K562 (cell line): ENCODE measurements around the gene DLAT. TPM values are rescaled to one million over a fixed set of nuclear protein-coding genes. Genes with fewer than 3 reads are reported as not detected.

Experiments
- CCNT2 ChIP-seq: IDR thresholded peaks from 2 replicates; pipeline ENCODE4 v1.6.1; 2011; ENCODE audit warnings: borderline replicate concordance, low read depth, mild to moderate bottlenecking, moderate library complexity, mixed read lengths, low read length; ENCODE audit not compliant: insufficient read length; ENCODE audit errors: extremely low read depth
- CTBP1 ChIP-seq: fragments of 450-650 bp; IDR thresholded peaks from 2 replicates; pipeline ENCODE4 v1.6.1; 2016; ENCODE audit warnings: borderline replicate concordance
- DPF2 ChIP-seq: fragments of 450-650 bp; IDR thresholded peaks from 2 replicates; pipeline ENCODE4 v1.6.1; 2016
- ELF1 ChIP-seq: fragments of 200-800 bp; sonication (Bioruptor generic); IDR thresholded peaks from 2 replicates; pipeline ENCODE4 v1.6.1; 2016; ENCODE audit warnings: missing genetic modification characterization, missing compliant biosample characterization
- FOXA3 ChIP-seq, 2 experiments: fragments of 450-650 bp in 1 of 2; sonication (generic) in 1 of 2; formaldehyde crosslinking; IDR thresholded peaks in 1 of 2; conservative IDR thresholded peaks in 1 of 2; 2 replicates each; pipeline versions ENCODE4 v1.4.0 to v1.8.0; 2020 to 2022; ENCODE audit warnings: mild to moderate bottlenecking in 2 of 2, missing genetic modification reagents in 1 of 2
- JUNB ChIP-seq: fragments of 450-650 bp; formaldehyde crosslinking; conservative IDR thresholded peaks from 2 replicates; pipeline ENCODE4 v1.4.0; 2020; ENCODE audit warnings: mild to moderate bottlenecking
- NFE2L1 ChIP-seq: fragments of 450-650 bp; IDR thresholded peaks from 2 replicates; pipeline ENCODE4 v1.6.1; 2016; ENCODE audit warnings: missing genetic modification characterization, low read depth, mild to moderate bottlenecking, missing compliant biosample characterization, moderate library complexity, borderline replicate concordance
- RBM15 ChIP-seq: fragments of 200-400 bp; formaldehyde crosslinking; IDR thresholded peaks from 2 replicates; pipeline ENCODE4 v1.6.1; 2018; ENCODE audit warnings: mild to moderate bottlenecking, low read length, moderate library complexity; ENCODE audit not compliant: insufficient read depth
- SMARCB1 ChIP-seq: IDR thresholded peaks from 2 replicates; pipeline ENCODE4 v1.6.1; 2011; ENCODE audit warnings: improper control_type of control experiment, low read depth; ENCODE audit not compliant: insufficient read length
- SOX6 ChIP-seq: fragments of 450-650 bp; IDR thresholded peaks from 2 replicates; pipeline ENCODE4 v1.6.1; 2014; ENCODE audit warnings: mild to moderate bottlenecking
- TEAD2 ChIP-seq: fragments of 450-650 bp; IDR thresholded peaks from 2 replicates; pipeline ENCODE4 v1.6.1; 2016; ENCODE audit warnings: missing genetic modification characterization, control low read depth, missing compliant biosample characterization
- TFE3 ChIP-seq: fragments of 450-650 bp; formaldehyde crosslinking; IDR thresholded peaks from 2 replicates; pipeline ENCODE4 v1.4.0; 2020; ENCODE audit warnings: mild to moderate bottlenecking, mixed read lengths
- TSHZ1 ChIP-seq: fragments of 250-450 bp; sonication (Bioruptor Pico); IDR thresholded peaks from 2 replicates; pipeline ENCODE4 v1.4.0; 2020; ENCODE audit warnings: mild to moderate bottlenecking, moderate library complexity
- ZBTB5 ChIP-seq: fragments of 450-650 bp; IDR thresholded peaks from 2 replicates; pipeline ENCODE4 v1.6.1; 2017; ENCODE audit warnings: antibody characterized with exemption
- ZC3H11A ChIP-seq: IDR thresholded peaks from 2 replicates; pipeline ENCODE4 v1.6.1; 2012; ENCODE audit warnings: low read depth, low read length, improper control_type of control experiment
- ZFX ChIP-seq: sonication (generic); formaldehyde crosslinking; IDR thresholded peaks from 2 replicates; pipeline ENCODE4 v1.8.0; 2022; ENCODE audit warnings: mild to moderate bottlenecking, missing genetic modification reagents, moderate library complexity
- ZMIZ1 ChIP-seq, 2 experiments: fragments of 150-350 bp in 1 of 2; IDR thresholded peaks; 2 replicates each; pipeline ENCODE4 v1.6.1; 2012 to 2016; ENCODE audit warnings: low read depth in 2 of 2, low read length in 2 of 2, mild to moderate bottlenecking in 1 of 2, moderate library complexity in 1 of 2
- ZNF239 ChIP-seq: fragments of 250-450 bp; sonication (Bioruptor Pico); IDR thresholded peaks from 2 replicates; pipeline ENCODE4 v1.4.0; 2020; ENCODE audit warnings: mild to moderate bottlenecking
- ZNF561 ChIP-seq: fragments of 450-650 bp; formaldehyde crosslinking; conservative IDR thresholded peaks from 2 replicates; pipeline ENCODE4 v1.4.0; 2020; ENCODE audit warnings: mild to moderate bottlenecking, moderate library complexity
- polyA plus RNA-seq, 8 experiments: library from polyadenylated mRNA; depleted of rRNA in 4 of 8; stranded (reverse) in 5 of 8; unstranded in 3 of 8; fragments of >200 nt; fragmentation: Nextera tagmentation in 2 of 8; fragmentation: Illumina TruSeq in 1 of 8; extraction: Ambion mirVana in 2 of 8; extraction: Trizol in 1 of 8; gene quantifications; 2 replicates each; pipeline versions ENCODE4 v1.2.1 to v1.2.3, GENCODE V29; 2011 to 2014; ENCODE audit warnings: inconsistent platforms in 1 of 8, missing spikeins in 1 of 8
- total RNA-seq, 7 experiments: library from RNA; depleted of rRNA in 6 of 7; stranded (reverse); fragments of >200 nt in 6 of 7; fragmentation: Illumina TruSeq in 2 of 7; extraction: Trizol in 2 of 7; gene quantifications; 2 replicates each; pipeline versions ENCODE4 v1.2.1 to v1.2.3, GENCODE V29; 2011 to 2021; ENCODE audit warnings: low replicate concordance in 1 of 7

DLAT gene
- total and polyA plus RNA-seq, 9 of the 15 experiments (the other 6 are each of a cell fraction or from before 2014, with no cell fraction given), result 41.7 to 152 (median 105) TPM

GRCh38 chr11:112042961-112043304 lies 17.7 kb downstream of the DLAT start (continued):
- TF ChIP-seq TSHZ1 (CRISPR knock-in tag) (no peak), FOXA3 (CRISPR knock-in tag; conservative IDR thresholded peaks at IDR 0.05 in 1 of 2, IDR thresholded peaks at IDR 0.05 in 1 of 2) (no peak), ELF1 (tag) (no peak), JUNB (no peak), TFE3 (CRISPR knock-in tag) (no peak), TEAD2 (no peak), ZNF561 (CRISPR knock-in tag) (no peak), DPF2 (peak; percentile 20; the same call in 1 of the 2 replicates), ZMIZ1 (IDR thresholded peaks at IDR 0.05; ENCODE audit: low read depth in 2 of 2, low read length in 2 of 2) (no peak), CTBP1 (no peak), RBM15 (no peak), NFE2L1 (no peak), SOX6 (no peak), ZNF239 (CRISPR knock-in tag) (no peak), ZBTB5 (no peak), ZC3H11A (no peak), SMARCB1 (no peak), CCNT2 (no peak), ZFX (CRISPR knock-in tag) (no peak)
